ENCODE data around the gene DUSP16. TPM values are rescaled to one million over a fixed set of nuclear protein-coding genes. Genes with fewer than 3 reads are reported as not detected.
"Not testable (repeated sequence)": the region's sequence is repeated elsewhere in the genome, so short reads cannot be mapped to it uniquely, and the experiment has no call there.

The DUSP16 gene
- total RNA-seq, 1 experiment from 2014 or later: 5.3 TPM

DNA sequence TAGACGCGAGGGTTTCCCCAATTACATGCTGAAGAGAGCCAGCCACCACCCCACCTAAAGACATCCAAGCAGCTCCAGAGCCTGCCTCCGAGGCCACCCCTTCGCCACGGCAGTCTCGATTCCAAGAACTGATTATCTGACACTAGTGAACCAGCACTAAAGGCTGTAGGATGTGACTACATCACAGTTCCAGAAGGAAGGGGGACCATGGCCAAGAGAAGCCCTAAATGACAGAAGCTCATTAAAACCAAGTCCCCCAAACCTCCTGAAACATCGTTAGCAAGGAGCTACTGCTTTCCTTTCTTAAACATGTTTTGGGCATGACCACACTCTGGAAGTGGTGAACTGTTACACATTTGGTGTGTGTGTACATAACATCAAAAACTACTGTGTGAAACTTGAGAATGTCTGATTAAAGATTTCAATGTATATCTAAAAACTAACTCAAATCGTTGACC lies 88.2 kb downstream of the DUSP16 start:
- Histone ChIP-seq H3K27ac (no peak overlapping the region), H3K4me3 (no peak overlapping the region), H3K4me1 (no peaks in the 10 kb centered on the region), H3K9me3 (replicated peaks) (no peaks in the 10 kb centered on the region; the same call in 1 of the 2 replicates), H3K27me3 (no peaks in the 10 kb centered on the region), H3K36me3 (no peaks in the 10 kb centered on the region)
- no peak for DNase-seq

DNA sequence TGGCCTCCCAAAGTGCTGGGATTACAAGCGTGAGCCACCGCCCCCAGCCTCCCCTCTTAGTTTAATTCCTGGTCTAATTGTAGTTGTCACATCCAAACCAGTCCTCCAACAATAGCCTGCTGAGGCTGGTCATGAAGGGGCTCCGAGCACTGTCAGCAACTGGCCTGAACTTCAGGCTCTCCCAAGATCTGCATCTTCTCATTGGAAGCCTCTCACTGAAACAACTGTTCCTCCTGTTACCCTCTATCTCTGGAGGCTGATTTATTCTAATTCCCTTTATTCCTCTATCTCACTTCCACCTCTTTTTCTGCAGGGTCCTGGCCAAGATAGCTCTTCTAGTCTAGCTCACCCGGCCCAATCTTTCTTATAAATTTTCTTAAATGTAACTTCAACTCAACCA lies 89.4 kb downstream of the DUSP16 start:
- Histone ChIP-seq H3K9me3 (replicated peaks) (no peaks in the 10 kb centered on the region; the same call in 1 of the 2 replicates), H3K36me3 (no peaks in the 10 kb centered on the region), H3K4me1 (no peaks in the 10 kb centered on the region), H3K27me3 (no peaks in the 10 kb centered on the region), H3K4me3 (no peak overlapping the region), H3K27ac (no peak overlapping the region)
- DNase-seq: no peak

DNA sequence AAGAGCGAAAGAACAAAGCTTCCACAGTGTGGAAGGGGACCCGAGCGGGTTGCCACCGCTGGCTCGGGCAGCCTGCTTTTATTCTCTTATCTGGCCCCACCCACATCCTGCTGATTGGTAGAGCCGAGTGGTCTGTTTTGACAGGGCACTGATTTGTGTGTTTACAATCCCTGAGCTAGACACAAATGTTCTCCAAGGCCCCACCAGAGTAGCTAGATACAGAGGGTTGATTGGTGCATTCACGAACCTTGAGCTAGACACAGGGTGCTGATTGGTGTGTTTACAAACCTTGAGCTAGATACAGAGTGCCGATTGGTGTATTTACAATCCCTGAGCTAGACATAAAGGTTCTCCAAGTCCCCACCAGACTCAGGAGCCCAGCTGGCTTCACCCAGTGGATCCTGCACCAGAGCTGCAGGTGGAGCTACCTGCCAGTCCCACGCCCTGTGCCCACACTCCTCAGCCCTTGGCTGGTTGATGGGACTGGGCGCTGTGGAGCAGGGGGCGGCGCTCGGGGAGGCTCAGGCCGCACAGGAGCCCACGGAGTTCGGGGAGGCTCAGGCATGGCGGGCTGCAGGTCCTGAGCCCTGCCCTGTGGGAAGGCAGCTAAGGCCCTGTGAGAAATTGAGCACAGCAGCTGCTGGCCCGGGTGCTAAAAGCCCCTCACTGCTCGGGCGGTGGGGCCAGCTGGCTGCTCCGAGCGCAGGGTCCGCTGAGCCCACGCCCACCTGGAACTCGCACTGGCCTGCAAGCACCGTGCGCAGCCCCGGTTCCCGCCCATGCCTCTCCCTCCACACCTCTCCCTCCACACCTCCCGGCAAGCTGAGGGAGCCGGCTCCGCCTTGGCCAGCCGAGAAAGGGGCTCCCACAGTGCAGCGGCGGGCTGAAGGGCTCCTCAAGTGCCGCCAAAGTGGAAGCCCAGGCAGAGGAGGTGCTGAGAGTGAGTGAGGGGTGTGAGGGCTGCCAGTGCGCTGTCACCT lies 90.4 kb downstream of the DUSP16 start:
- not testable (repeated sequence) for H3K27ac ChIP-seq; H3K36me3 ChIP-seq; H3K4me1 ChIP-seq; H3K9me3 ChIP-seq (replicated peaks); DNase-seq; H3K27me3 ChIP-seq; H3K4me3 ChIP-seq

- DNase-seq: no peak
- H3K27ac ChIP-seq: no peak overlapping the region
- H3K4me3 ChIP-seq: no peak overlapping the region
- no peaks in the 10 kb centered on the region; the same call in 1 of the 2 replicates for H3K9me3 ChIP-seq (replicated peaks)
- H3K36me3 ChIP-seq: no peaks in the 10 kb centered on the region
- H3K27me3 ChIP-seq: no peaks in the 10 kb centered on the region
- no peaks in the 10 kb centered on the region for H3K4me1 ChIP-seq
Measured at GRCh38 chr12:12470751-12471306, 91.8 kb downstream of the DUSP16 start.

DNA sequence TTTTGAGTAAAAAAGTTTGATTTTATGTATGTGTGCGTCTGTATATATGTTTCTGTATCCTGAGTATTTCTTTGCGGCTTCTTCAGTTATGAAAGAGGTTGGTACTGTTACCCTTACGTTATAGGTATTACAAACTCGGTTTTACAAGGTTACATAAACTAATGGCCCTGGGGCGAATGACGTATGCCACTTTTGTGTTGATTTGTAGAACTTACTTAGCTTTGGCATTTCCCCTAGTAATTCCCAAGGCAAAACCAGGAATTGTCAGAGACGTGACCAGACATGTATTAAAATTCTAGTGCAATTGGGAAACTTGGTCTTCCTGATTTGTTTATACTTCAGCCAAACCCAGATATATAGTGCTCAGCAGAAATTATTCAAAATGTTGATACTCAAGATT lies 93.3 kb downstream of the DUSP16 start:
- Histone ChIP-seq H3K27ac (no peak overlapping the region), H3K4me1 (no peaks in the 10 kb centered on the region), H3K36me3 (no peaks in the 10 kb centered on the region), H3K27me3 (no peaks in the 10 kb centered on the region), H3K9me3 (replicated peaks) (no peaks in the 10 kb centered on the region; the same call in 1 of the 2 replicates), H3K4me3 (no peak overlapping the region)
- no peak for DNase-seq

DNA sequence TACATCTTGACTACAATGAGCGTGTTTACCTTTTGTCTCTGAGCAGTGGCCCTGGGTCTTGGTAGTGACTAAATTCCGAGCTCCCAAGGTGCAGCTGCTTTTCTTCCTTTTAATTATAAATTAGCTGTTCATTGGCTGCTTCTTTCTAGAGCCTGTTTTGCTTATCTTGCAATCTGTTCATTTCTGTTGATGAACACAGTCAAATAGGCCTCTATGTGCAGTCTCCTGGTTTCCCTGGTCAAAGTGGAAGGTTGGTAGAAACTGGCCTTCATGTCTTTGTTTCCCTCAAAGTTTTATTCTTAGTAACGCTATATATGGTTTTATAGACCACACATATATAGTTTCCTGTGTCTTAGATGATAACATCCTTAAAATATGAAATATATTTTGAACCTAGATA lies 94.1 kb downstream of the DUSP16 start:
- Histone ChIP-seq H3K4me1 (no peaks in the 10 kb centered on the region), H3K27me3 (no peaks in the 10 kb centered on the region), H3K4me3 (no peak overlapping the region), H3K9me3 (replicated peaks) (no peaks in the 10 kb centered on the region; the same call in 1 of the 2 replicates), H3K36me3 (no peaks in the 10 kb centered on the region), H3K27ac (no peak overlapping the region)
- DNase-seq: no peak

DNA sequence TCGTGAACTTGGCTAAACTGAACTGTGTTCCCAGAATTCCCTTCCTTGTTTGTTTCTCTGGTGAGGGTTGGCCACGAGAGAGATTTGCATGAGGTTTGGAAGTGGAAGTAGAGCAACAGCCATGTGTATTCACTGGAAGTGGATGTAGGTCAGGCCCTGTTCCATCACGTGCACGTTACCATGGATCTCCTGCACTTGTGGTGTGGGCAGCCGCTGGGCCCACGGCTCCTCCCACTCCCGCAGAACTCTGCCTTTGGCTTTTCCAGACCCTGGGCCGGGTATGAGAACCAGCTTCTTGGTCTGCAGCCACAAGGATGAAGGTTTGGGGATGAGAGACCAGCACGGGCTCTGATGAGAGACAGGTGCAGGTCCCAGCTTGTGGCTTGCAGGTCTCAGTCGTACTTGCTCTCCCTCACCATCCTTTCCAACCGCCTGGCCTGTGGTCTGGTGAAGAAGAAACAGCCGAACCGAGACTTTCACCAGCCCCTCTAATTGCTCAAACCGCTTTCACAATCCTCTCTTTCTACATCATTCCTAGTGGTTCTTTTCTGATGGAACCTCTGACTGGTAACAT lies 94.9 kb downstream of the DUSP16 start:
- no peak for DNase-seq
- H3K4me3 ChIP-seq: no peak overlapping the region
- no peak overlapping the region for H3K27ac ChIP-seq
- no peaks in the 10 kb centered on the region; the same call in 1 of the 2 replicates for H3K9me3 ChIP-seq (replicated peaks)
- H3K27me3 ChIP-seq: no peaks in the 10 kb centered on the region
- H3K36me3 ChIP-seq: no peaks in the 10 kb centered on the region
- H3K4me1 ChIP-seq: no peaks in the 10 kb centered on the region

GRCh38 chr12:12467264-12467663 lies 95.4 kb downstream of the DUSP16 start:
- H3K27ac ChIP-seq: no peak overlapping the region
- no peaks in the 10 kb centered on the region; the same call in 1 of the 2 replicates for H3K9me3 ChIP-seq (replicated peaks)
- DNase-seq: no peak
- H3K36me3 ChIP-seq: no peaks in the 10 kb centered on the region
- H3K4me1 ChIP-seq: no peaks in the 10 kb centered on the region
- no peaks in the 10 kb centered on the region for H3K27me3 ChIP-seq
- no peak overlapping the region for H3K4me3 ChIP-seq

DNA sequence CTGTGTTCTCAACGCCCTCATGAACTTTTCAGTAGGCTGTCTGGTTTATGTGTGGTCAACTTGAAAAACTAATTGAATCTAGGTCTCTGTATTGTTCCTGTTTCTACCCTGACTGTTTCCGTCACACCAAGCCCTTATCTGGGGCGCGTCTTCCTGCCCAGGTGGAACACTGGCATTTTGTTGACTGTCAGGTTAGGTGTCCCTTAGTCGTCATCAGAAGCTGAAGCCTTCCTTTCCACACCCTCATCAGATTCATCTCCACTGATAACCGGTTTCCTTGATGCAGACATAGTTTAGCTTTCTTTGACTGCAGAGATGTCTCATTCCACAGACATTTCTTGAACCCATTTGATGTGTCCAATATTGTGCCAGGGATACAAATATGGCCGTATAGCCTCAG lies 96.5 kb downstream of the DUSP16 start:
- no peaks in the 10 kb centered on the region for H3K36me3 ChIP-seq
- no peak overlapping the region for H3K4me3 ChIP-seq
- H3K27me3 ChIP-seq: no peaks in the 10 kb centered on the region
- DNase-seq: no peak
- H3K9me3 ChIP-seq (replicated peaks): no peaks in the 10 kb centered on the region; the same call in 1 of the 2 replicates
- H3K4me1 ChIP-seq: no peaks in the 10 kb centered on the region
- no peak overlapping the region for H3K27ac ChIP-seq

DNA sequence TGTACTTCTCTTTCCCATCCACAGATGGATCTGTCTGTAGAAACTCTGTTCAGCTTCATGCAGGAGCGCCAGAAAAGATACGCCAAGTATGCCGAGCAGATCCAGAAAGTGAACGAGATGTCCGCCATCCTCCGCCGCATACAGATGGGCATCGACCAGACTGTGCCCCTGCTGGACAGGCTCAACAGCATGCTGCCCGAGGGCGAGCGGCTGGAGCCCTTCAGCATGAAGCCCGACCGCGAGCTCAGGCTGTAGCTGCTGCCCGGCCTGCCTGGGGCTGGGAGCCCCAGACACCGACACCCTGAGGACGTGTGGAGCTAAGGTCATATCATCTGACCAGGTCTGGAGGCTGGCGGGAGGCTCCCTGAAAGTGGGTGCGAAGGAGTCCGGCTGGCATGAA lies 97.1 kb downstream of the DUSP16 start:
- no peaks in the 10 kb centered on the region for H3K4me1 ChIP-seq
- H3K27me3 ChIP-seq: no peaks in the 10 kb centered on the region
- no peak for DNase-seq
- H3K9me3 ChIP-seq (replicated peaks): no peaks in the 10 kb centered on the region; the same call in 1 of the 2 replicates
- H3K36me3 ChIP-seq: no peaks in the 10 kb centered on the region
- H3K27ac ChIP-seq: no peak overlapping the region
- no peak overlapping the region for H3K4me3 ChIP-seq

DNA sequence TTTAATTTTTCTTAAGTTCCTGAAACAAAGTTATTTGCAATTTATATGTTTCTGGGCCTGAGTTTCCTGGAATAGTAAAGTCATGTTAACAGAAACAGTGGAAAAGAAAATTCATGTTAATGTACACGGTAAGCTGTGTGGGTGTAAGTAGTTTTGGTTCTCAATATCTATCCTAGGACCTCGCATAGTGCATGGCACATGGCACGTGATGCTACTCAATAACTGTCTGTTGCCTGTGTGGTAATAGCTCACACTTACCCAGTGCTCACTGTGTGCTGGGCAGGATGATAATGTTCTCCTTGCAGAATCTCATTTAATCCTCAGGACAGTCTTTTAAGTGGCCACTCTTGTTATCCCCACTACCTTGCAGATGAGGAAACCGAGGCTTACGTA lies 100.7 kb downstream of the DUSP16 start:
- DNase-seq: no peak
- H3K27me3 ChIP-seq: no peaks in the 10 kb centered on the region
- no peaks in the 10 kb centered on the region for H3K9me3 ChIP-seq (replicated peaks)
- no peak overlapping the region for H3K4me3 ChIP-seq
- no peak overlapping the region for H3K27ac ChIP-seq
- H3K4me1 ChIP-seq: no peaks in the 10 kb centered on the region
- no peaks in the 10 kb centered on the region for H3K36me3 ChIP-seq

GRCh38 chr12:12460935-12461922 lies 101.4 kb downstream of the DUSP16 start:
- Histone ChIP-seq H3K4me3 (no peak overlapping the region), H3K9me3 (replicated peaks) (no peaks in the 10 kb centered on the region), H3K4me1 (no peaks in the 10 kb centered on the region), H3K27me3 (no peaks in the 10 kb centered on the region), H3K27ac (no peak overlapping the region), H3K36me3 (no peaks in the 10 kb centered on the region)
- no peak for DNase-seq

DNA sequence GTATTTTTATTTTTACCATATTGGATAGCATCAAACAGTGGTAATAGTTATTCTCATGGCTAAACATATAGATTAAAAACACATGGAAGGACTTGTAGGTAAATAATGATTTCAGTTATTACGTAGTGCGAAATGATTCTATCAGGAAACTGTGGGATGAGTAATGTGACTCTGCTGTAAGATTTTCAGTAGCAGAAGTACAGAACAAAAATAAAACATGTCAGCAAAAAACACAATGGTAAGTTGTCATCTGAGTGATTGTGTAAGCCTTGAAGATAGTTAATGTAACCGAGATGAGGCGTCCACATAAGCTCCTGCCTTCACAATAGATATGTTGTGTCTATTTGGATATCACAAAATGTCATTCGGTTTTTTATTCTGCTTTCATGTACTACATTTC lies 106.0 kb downstream of the DUSP16 start:
- no peak for DNase-seq
- Histone ChIP-seq H3K36me3 (no peaks in the 10 kb centered on the region), H3K9me3 (replicated peaks) (no peaks in the 10 kb centered on the region), H3K27me3 (no peaks in the 10 kb centered on the region), H3K27ac (no peak overlapping the region), H3K4me3 (no peak overlapping the region), H3K4me1 (no peaks in the 10 kb centered on the region)

- H3K36me3 ChIP-seq: no peaks in the 10 kb centered on the region
- H3K4me1 ChIP-seq: no peaks in the 10 kb centered on the region
- H3K9me3 ChIP-seq (replicated peaks): no peaks in the 10 kb centered on the region
- H3K4me3 ChIP-seq: no peak overlapping the region
- H3K27ac ChIP-seq: no peak overlapping the region
- H3K27me3 ChIP-seq: no peaks in the 10 kb centered on the region
- no peak for DNase-seq
Measured at GRCh38 chr12:12454315-12454714, 108.3 kb downstream of the DUSP16 start.
